ENCODE data around the gene DDX41. TPM values are rescaled to one million over a fixed set of nuclear protein-coding genes. Genes with fewer than 3 reads are reported as not detected.

Gene DDX41
- total RNA-seq, 2 experiments from 2014 or later, result 169 to 224 TPM

DNA sequence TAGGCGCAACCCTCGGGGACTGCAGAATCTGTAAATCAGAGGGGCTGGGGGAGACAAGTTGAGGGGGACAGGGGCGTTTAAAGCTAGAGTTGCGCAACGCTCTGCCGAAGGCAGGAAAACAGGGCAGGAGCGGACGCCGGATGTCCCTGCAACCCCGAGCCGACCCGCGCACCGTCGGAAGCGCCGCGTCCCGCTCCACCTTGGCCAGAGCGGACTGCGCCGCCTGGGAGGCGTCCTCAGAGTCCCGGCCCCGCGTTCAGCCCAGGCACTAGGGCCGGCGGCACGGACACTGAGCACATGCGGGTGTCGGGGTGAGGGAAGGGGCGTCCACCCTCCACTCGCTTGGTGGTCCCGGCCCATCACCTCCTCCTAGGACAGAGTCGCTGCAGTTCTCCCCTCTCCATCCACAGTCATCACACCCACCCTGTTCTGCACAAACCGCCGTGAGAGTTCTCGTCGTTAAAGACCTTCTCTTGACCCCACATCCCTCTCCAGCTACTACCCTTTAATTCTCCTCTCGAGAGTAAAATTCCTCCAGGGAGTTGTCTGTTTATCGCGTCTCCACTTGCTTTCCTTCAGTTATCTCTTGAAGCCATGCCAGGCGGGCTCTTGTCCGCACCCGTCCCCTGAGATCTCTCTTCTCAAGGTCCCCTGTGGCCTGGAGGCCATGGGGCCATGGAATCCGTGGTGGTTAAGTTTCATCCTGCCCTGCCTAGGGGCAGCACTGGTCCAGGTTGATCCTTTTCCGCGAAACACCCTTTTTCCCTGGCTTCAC lies 18.6 kb downstream of the DDX41 start:
- intact Hi-C loops (cut with micrococcal nuclease; ENCODE audit: unreplicated experiment), result no loop called here
- H3K79me2 ChIP-seq (ENCODE audit: insufficient read depth, low read depth, low read length), result no peaks in the 10 kb centered on the region
- peaks cover 6% of the 10 kb centered on the region; the same call in 1 of the 2 replicates for H4K20me1 ChIP-seq (ENCODE audit: insufficient read depth, low read length)
- peaks cover 67% of the 10 kb centered on the region for H3K4me1 ChIP-seq (ENCODE audit: insufficient read depth, low read length, poor library complexity, severe bottlenecking)
- POLR2A ChIA-PET, result interaction anchor here (0.8 to 2.8 kb wide), 4 partner anchors 12 to 109 kb away, joined by 3 to 24 read pairs (median 4); partner anchors contain the start of gene DOK3
- peak overlapping the region; percentile 50; the same call in 1 of the 2 replicates for H2AFZ ChIP-seq (ENCODE audit: low read length)
- peaks cover 13% of the 10 kb centered on the region for H3K36me3 ChIP-seq (ENCODE audit: insufficient read depth, low read length)
- CTCF ChIA-PET (ENCODE audit: unreplicated experiment), result interaction anchor here (0.5 to 1.0 kb wide), 5 partner anchors 9 to 109 kb away, joined by 3 to 4 read pairs (median 3); no protein-coding TSS in a partner anchor
- BruUV-seq (replicated peaks), result no TSS peak
- no peaks in the 10 kb centered on the region for H3K9me3 ChIP-seq (ENCODE audit: low read length)
- no peaks in the 10 kb centered on the region for H3K9me2 ChIP-seq (ENCODE audit: insufficient read depth, low read length)
- peak overlapping the region; percentile 96 for H3K4me2 ChIP-seq (ENCODE audit: low read length)
- H3K4me3 ChIP-seq (ENCODE audit: low read depth, low read length, poor library complexity, severe bottlenecking), result peak overlapping the region; percentile 81
- no peak overlapping the region for H3K27ac ChIP-seq (ENCODE audit: low read depth, low read length, poor library complexity, severe bottlenecking)
- TF ChIP-seq, protein P1, sequence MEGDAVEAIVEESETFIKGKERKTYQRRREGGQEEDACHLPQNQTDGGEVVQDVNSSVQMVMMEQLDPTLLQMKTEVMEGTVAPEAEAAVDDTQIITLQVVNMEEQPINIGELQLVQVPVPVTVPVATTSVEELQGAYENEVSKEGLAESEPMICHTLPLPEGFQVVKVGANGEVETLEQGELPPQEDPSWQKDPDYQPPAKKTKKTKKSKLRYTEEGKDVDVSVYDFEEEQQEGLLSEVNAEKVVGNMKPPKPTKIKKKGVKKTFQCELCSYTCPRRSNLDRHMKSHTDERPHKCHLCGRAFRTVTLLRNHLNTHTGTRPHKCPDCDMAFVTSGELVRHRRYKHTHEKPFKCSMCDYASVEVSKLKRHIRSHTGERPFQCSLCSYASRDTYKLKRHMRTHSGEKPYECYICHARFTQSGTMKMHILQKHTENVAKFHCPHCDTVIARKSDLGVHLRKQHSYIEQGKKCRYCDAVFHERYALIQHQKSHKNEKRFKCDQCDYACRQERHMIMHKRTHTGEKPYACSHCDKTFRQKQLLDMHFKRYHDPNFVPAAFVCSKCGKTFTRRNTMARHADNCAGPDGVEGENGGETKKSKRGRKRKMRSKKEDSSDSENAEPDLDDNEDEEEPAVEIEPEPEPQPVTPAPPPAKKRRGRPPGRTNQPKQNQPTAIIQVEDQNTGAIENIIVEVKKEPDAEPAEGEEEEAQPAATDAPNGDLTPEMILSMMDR (conservative IDR thresholded peaks at IDR 0.05; ENCODE audit: low read length), result no peak
- no peak for TF ChIP-seq EZH2phosphoT487 (IDR thresholded peaks at IDR 0.05; ENCODE audit: borderline replicate concordance, low read depth, low read length)
- no peak for DNase-seq (ENCODE audit: low spot score)

DNA sequence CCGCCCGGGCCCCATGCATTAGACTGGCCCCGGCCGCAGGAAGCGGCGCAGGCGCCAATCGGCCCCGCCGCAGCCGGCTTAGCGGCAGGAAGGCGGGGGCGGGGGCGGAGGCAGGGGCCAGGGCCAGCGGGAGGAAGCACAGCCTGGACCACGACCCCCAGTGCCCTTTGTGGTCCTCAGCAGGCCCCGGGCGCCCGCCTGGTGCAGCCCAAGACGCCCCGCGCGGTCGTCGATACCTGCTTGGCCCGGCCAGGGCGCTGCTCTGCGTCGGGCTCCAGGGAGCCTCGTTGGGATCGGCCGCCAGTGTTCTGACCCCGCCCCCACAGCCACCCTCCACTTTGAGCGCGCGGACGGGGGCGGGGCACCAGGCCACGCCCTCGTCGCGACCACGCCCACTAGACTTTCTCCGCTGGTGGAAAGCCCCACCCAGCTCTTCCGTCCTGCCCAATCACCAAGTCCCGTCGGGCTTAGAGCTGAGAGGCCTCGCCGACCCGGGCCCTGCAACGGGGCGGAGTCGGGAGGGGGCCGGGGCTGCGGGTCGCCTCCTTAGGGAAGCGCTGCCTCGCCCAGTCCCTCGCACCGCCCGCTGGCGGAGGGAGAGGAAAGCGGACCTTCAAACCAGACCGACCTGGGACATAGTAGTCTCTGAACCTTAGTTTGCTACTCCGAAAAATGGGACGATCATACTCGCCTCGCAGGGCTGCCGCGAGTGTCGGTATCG lies 19.3 kb downstream of the DDX41 start, which contains the start of gene PDLIM7:
TSS of gene PDLIM7 (minus strand) at position 313 of the 721 bp plus-strand sequence. CDS start 1,092 bp downstream, outside the sequence.
- H3K4me1 ChIP-seq (ENCODE audit: insufficient read depth, low read length, poor library complexity, severe bottlenecking), result peaks cover 60% of the 10 kb centered on the region
- peak within 1 kb of the TSS; percentile 81 for H3K4me3 ChIP-seq (ENCODE audit: low read depth, low read length, poor library complexity, severe bottlenecking)
- H3K27ac ChIP-seq (ENCODE audit: low read depth, low read length, poor library complexity, severe bottlenecking), result peak within 1 kb of the TSS; percentile 29
- no peaks in the 10 kb centered on the region for H3K9me2 ChIP-seq (ENCODE audit: insufficient read depth, low read length)
- intact Hi-C loops (cut with micrococcal nuclease; ENCODE audit: unreplicated experiment), result loop anchor here (2.0 kb wide), 2 partner anchors 43 to 107 kb away; no protein-coding TSS in a partner anchor
- H3K79me2 ChIP-seq (ENCODE audit: insufficient read depth, low read depth, low read length), result no peaks in the 10 kb centered on the region
- H2AFZ ChIP-seq (ENCODE audit: low read length), result peak within 1 kb of the TSS; percentile 50; the same call in 1 of the 2 replicates
- H4K20me1 ChIP-seq (ENCODE audit: insufficient read depth, low read length), result peaks cover 6% of the 10 kb centered on the region; the same call in 1 of the 2 replicates
- CTCF ChIA-PET (ENCODE audit: unreplicated experiment), result interaction anchor here (0.6 to 1.0 kb wide), 5 partner anchors 10 to 385 kb away, joined by 3 to 4 read pairs (median 3); no protein-coding TSS in a partner anchor
- H3K4me2 ChIP-seq (ENCODE audit: low read length), result peak within 1 kb of the TSS; percentile 96
- no peaks in the 10 kb centered on the region for H3K9me3 ChIP-seq (ENCODE audit: low read length)
- DNase-seq (ENCODE audit: low spot score), result peak; percentile 96
- no TSS peak for BruUV-seq (replicated peaks)
- H3K36me3 ChIP-seq (ENCODE audit: insufficient read depth, low read length), result peaks cover 6% of the 10 kb centered on the region; the same call in 1 of the 2 replicates
- TF ChIP-seq EZH2phosphoT487 (IDR thresholded peaks at IDR 0.05; ENCODE audit: borderline replicate concordance, low read depth, low read length), result no peak
- TF ChIP-seq, protein P1 (conservative IDR thresholded peaks at IDR 0.05; ENCODE audit: low read length), result no peak
- POLR2A ChIA-PET, result interaction anchor here (0.8 to 2.8 kb wide), 4 partner anchors 12 to 109 kb away, joined by 3 to 24 read pairs (median 4); partner anchors contain the start of gene DOK3
